ENCODE data around the gene VWA8.

The VWA8 gene

GRCh38 chr13:41722684-41723535 lies 238.0 kb downstream of the VWA8 start:
- no peak for DNase-seq

GRCh38 chr13:41720839-41721561 lies 239.9 kb downstream of the VWA8 start:
- DNase-seq: no peak

GRCh38 chr13:41716236-41716635 lies 244.7 kb downstream of the VWA8 start:
- no peak for DNase-seq

- no peak for DNase-seq
Observed at GRCh38 chr13:41713405-41713804, 247.5 kb downstream of the VWA8 start.

GRCh38 chr13:41710771-41711170 lies 250.1 kb downstream of the VWA8 start:
- DNase-seq: no peak

GRCh38 chr13:41709511-41709910 lies 251.4 kb downstream of the VWA8 start:
- DNase-seq: no peak

GRCh38 chr13:41708713-41709112 lies 252.2 kb downstream of the VWA8 start:
- no peak for DNase-seq

GRCh38 chr13:41707194-41707821 lies 253.6 kb downstream of the VWA8 start:
- no peak for DNase-seq

GRCh38 chr13:41706152-41706551 lies 254.8 kb downstream of the VWA8 start:
- no peak for DNase-seq

GRCh38 chr13:41702540-41702939 lies 258.4 kb downstream of the VWA8 start:
- no peak for DNase-seq

GRCh38 chr13:41701676-41702075 lies 259.2 kb downstream of the VWA8 start:
- no peak for DNase-seq

GRCh38 chr13:41700790-41701310 lies 260.1 kb downstream of the VWA8 start:
- peak; percentile 78 for DNase-seq

GRCh38 chr13:41699759-41700158 lies 261.1 kb downstream of the VWA8 start:
- DNase-seq: no peak

GRCh38 chr13:41697578-41697977 lies 263.3 kb downstream of the VWA8 start:
- DNase-seq: no peak

- no peak for DNase-seq
Observed at GRCh38 chr13:41696163-41697003, 264.5 kb downstream of the VWA8 start.

- DNase-seq: no peak
Observed at GRCh38 chr13:41694545-41695301, 266.2 kb downstream of the VWA8 start.

GRCh38 chr13:41693434-41693833 lies 267.5 kb downstream of the VWA8 start:
- no peak for DNase-seq

- DNase-seq: no peak
Observed at GRCh38 chr13:41691274-41691673, 269.6 kb downstream of the VWA8 start.

- no peak for DNase-seq
Observed at GRCh38 chr13:41682766-41683165, 278.1 kb downstream of the VWA8 start.

GRCh38 chr13:41682001-41682400 lies 278.9 kb downstream of the VWA8 start:
- no peak for DNase-seq

- DNase-seq: no peak
Observed at GRCh38 chr13:41681587-41681986, 279.3 kb downstream of the VWA8 start.

GRCh38 chr13:41680900-41681299 lies 280.0 kb downstream of the VWA8 start:
- no peak for DNase-seq

Measured in NCI-H1694 (cell line).